Right atrium auricular region (tissue), 2 donors: ENCODE measurements around the gene ADGRF5. TPM values are rescaled to one million over a fixed set of nuclear protein-coding genes. Genes with fewer than 3 reads are reported as not detected.

Experiments
- DNase-seq: peaks from one replicate; pipeline ENCODE4 v3.0.0-alpha.2; 2019; ENCODE audit warnings: low spot score
- H3K27ac ChIP-seq, 2 donors: fragments of 200-600 bp; sonication (generic); 1 replicate in 1 of 2; 2 replicates in 1 of 2; pipeline ENCODE4 v1.5.1; 2016 to 2019
- H3K27me3 ChIP-seq, 2 donors: fragments of 200-600 bp; sonication (generic); one replicate each; pipeline versions ENCODE4 v1.5.1 to v1.6.0; 2017 to 2019
- H3K36me3 ChIP-seq: fragments of 200-600 bp; sonication (generic); one replicate; pipeline ENCODE4 v1.5.1; 2016
- H3K4me1 ChIP-seq, 2 donors: fragments of 200-600 bp; sonication (generic); one replicate each; pipeline versions ENCODE4 v1.5.1 to v1.6.0; 2017 to 2019
- H3K4me3 ChIP-seq, 2 donors: fragments of 200-600 bp; sonication (generic); 1 replicate in 1 of 2; 2 replicates in 1 of 2; pipeline ENCODE4 v1.5.1; 2017 to 2019; ENCODE audit warnings: mild to moderate bottlenecking in 1 of 2, moderate library complexity in 1 of 2
- H3K9me3 ChIP-seq, 2 donors: fragments of 200-600 bp; sonication (generic); one replicate each; pipeline ENCODE4 v1.5.1; 2019
- CTCF ChIP-seq, 2 donors: fragments of 200-600 bp; sonication (generic); IDR thresholded peaks; one replicate each; pipeline ENCODE4 v1.5.1; 2019; ENCODE audit warnings: antibody characterized with exemption in 2 of 2
- total RNA-seq, 2 donors: library from RNA; depleted of rRNA; stranded (reverse); fragments of >200 nt; gene quantifications; one replicate each; pipeline ENCODE4 v1.1.0, GENCODE V29; 2016

ADGRF5 gene
- total RNA-seq, 2 donors from 2014 or later, result 38.4 to 59.4 TPM

- no peak for TF ChIP-seq CTCF (IDR thresholded peaks at IDR 0.05)
- peak overlapping the region in 1 of 2 donors; percentile 49 for H3K4me3 ChIP-seq
- H3K27ac ChIP-seq, result peak overlapping the region in 1 of 2 donors; percentile 74
- H3K27me3 ChIP-seq, result no peaks in the 10 kb centered on the region
- H3K36me3 ChIP-seq, result no peaks in the 10 kb centered on the region
- DNase-seq, result no peak
- H3K9me3 ChIP-seq, result no peaks in the 10 kb centered on the region
- peaks cover 0 to 5% of the 10 kb centered on the region in 2 donors for H3K4me1 ChIP-seq
Measured at GRCh38 chr6:46917002-46917545, 4.7 kb downstream of the ADGRF5 start.

- peaks cover 0 to 5% of the 10 kb centered on the region in 2 donors for H3K4me1 ChIP-seq
- H3K36me3 ChIP-seq, result no peaks in the 10 kb centered on the region
- H3K4me3 ChIP-seq, result peak overlapping the region in 1 of 2 donors; percentile 2
- H3K9me3 ChIP-seq, result no peaks in the 10 kb centered on the region
- no peaks in the 10 kb centered on the region for H3K27me3 ChIP-seq
- no peak for TF ChIP-seq CTCF (IDR thresholded peaks at IDR 0.05)
- DNase-seq, result no peak
- no peak overlapping the region for H3K27ac ChIP-seq
Measured at GRCh38 chr6:46915866-46916265, 5.9 kb downstream of the ADGRF5 start.

- no peaks in the 10 kb centered on the region for H3K36me3 ChIP-seq
- TF ChIP-seq CTCF (IDR thresholded peaks at IDR 0.05), result no peak
- peaks cover 0 to 5% of the 10 kb centered on the region in 2 donors for H3K4me1 ChIP-seq
- H3K27me3 ChIP-seq, result no peaks in the 10 kb centered on the region
- DNase-seq, result no peak
- H3K27ac ChIP-seq, result no peak overlapping the region
- H3K9me3 ChIP-seq, result no peaks in the 10 kb centered on the region
- H3K4me3 ChIP-seq, result no peak overlapping the region
Measured at GRCh38 chr6:46915380-46915779, 6.4 kb downstream of the ADGRF5 start.

- Histone ChIP-seq H3K9me3 (no peaks in the 10 kb centered on the region), H3K27ac (no peak overlapping the region), H3K27me3 (no peaks in the 10 kb centered on the region), H3K4me1 (peaks cover 0 to 5% of the 10 kb centered on the region in 2 donors), H3K4me3 (no peak overlapping the region), H3K36me3 (no peaks in the 10 kb centered on the region)
- no peak for TF ChIP-seq CTCF (IDR thresholded peaks at IDR 0.05)
- no peak for DNase-seq
Measured at GRCh38 chr6:46914279-46914810, 7.4 kb downstream of the ADGRF5 start.

GRCh38 chr6:46909371-46909770, 12.4 kb downstream of the ADGRF5 start:
- Histone ChIP-seq H3K9me3 (no peaks in the 10 kb centered on the region), H3K27me3 (no peaks in the 10 kb centered on the region), H3K36me3 (no peaks in the 10 kb centered on the region), H3K27ac (peak overlapping the region; percentile 0 to 33), H3K4me3 (no peak overlapping the region), H3K4me1 (peaks cover 0 to 5% of the 10 kb centered on the region in 2 donors)
- TF ChIP-seq CTCF (IDR thresholded peaks at IDR 0.05), result no peak
- DNase-seq, result no peak

GRCh38 chr6:46906776-46907175, 15.0 kb downstream of the ADGRF5 start:
- Histone ChIP-seq H3K4me3 (no peak overlapping the region), H3K27me3 (no peaks in the 10 kb centered on the region), H3K4me1 (peaks cover 0 to 20% of the 10 kb centered on the region in 2 donors), H3K9me3 (no peaks in the 10 kb centered on the region), H3K36me3 (no peaks in the 10 kb centered on the region), H3K27ac (no peak overlapping the region)
- no peak for DNase-seq
- TF ChIP-seq CTCF (IDR thresholded peaks at IDR 0.05), result no peak
